ENCODE results near the gene IVD.

The IVD gene

DNA sequence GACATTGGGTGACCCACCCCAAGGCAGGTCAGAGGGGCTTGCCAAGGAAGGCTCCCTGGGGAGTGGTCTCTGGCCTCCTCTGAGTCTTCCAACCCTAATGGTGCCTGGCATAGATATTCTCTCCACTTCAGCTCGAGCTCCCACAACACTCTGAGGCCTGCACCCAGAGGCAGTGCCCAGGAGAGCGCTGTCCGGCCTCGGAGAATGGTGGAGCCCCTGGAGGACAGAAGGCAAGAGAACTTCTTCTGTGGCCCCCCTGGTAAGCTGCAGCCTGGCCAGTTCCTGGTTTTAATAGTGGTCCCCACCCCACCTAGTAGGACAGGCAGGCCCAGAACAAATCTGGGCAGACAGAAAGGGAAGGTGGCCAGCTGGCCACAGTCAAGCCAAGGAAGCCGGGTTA, 40.6 kb upstream of the IVD start:
- WGBS, 2 experiments: 94% methylated on average over 5 of the region's 5 CpGs

DNA sequence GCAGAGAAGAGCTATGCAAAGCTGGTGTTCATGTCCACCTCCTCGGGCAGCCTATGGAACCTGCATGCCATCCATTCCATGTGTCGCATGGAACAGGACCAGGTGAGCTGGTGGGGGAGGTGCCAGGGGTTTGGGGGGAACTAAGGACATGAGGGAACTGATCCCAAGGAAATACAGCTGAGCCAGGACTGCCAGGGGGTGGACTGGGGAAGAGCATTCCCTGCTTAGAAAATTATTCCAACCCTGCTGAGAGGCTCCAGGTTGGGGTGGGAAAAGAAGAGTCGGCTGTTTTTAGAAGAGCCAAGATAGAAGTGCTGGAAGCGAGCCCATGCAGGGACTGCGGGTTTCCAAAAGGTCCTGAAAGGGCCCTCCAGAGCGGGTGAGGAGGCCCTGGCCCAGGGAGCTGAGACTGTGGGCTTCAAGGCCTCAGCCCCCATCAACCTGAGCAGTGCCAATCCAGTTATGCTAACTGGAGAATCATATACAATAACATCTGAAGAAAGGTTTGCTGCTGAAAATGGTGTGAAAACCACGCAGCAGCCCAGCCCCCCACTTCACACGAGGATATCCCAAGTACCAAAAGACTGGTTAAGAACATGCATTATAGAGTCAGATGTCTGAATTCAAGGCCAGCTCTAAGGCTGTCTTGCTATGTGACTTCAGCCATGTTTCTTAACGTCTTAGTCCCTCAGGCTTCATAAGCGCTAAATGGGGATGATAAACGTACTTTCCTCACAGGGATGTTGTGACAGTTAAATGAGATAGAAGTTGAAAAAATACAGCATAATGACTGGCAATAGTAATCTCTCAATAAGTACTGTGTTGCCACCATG, 39.8 kb upstream of the IVD start:
- Histone ChIP-seq H3K9me3 (ENCODE audit: control insufficient read depth, low read length) (no peaks in the 10 kb centered on the region), H3K27ac (ENCODE audit: insufficient read depth, low read depth, low read length, poor library complexity, severe bottlenecking) (no peak overlapping the region), H3K27me3 (ENCODE audit: control insufficient read depth, insufficient read depth, low read length, poor library complexity, severe bottlenecking) (peaks cover 50% of the 10 kb centered on the region), H3K4me3 (ENCODE audit: insufficient read depth, low read depth, low read length) (no peak overlapping the region), H3K4me1 (ENCODE audit: control insufficient read depth, insufficient read depth, low read length) (no peaks in the 10 kb centered on the region), H3K36me3 (ENCODE audit: control insufficient read depth, insufficient read depth, low read length) (no peaks in the 10 kb centered on the region)
- 88 to 91% methylated on average over 11 of the region's 11 CpGs for WGBS, 2 experiments

More for the DNA sequence above, 40.6 kb upstream of the IVD start:
- H3K4me1 ChIP-seq (ENCODE audit: control insufficient read depth, insufficient read depth, low read length): no peaks in the 10 kb centered on the region
- H3K4me3 ChIP-seq (ENCODE audit: insufficient read depth, low read depth, low read length): no peak overlapping the region
- H3K27ac ChIP-seq (ENCODE audit: insufficient read depth, low read depth, low read length, poor library complexity, severe bottlenecking): no peak overlapping the region
- no peaks in the 10 kb centered on the region for H3K36me3 ChIP-seq (ENCODE audit: control insufficient read depth, insufficient read depth, low read length)
- peaks cover 56% of the 10 kb centered on the region for H3K27me3 ChIP-seq (ENCODE audit: control insufficient read depth, insufficient read depth, low read length, poor library complexity, severe bottlenecking)
- H3K9me3 ChIP-seq (ENCODE audit: control insufficient read depth, low read length): no peaks in the 10 kb centered on the region

DNA sequence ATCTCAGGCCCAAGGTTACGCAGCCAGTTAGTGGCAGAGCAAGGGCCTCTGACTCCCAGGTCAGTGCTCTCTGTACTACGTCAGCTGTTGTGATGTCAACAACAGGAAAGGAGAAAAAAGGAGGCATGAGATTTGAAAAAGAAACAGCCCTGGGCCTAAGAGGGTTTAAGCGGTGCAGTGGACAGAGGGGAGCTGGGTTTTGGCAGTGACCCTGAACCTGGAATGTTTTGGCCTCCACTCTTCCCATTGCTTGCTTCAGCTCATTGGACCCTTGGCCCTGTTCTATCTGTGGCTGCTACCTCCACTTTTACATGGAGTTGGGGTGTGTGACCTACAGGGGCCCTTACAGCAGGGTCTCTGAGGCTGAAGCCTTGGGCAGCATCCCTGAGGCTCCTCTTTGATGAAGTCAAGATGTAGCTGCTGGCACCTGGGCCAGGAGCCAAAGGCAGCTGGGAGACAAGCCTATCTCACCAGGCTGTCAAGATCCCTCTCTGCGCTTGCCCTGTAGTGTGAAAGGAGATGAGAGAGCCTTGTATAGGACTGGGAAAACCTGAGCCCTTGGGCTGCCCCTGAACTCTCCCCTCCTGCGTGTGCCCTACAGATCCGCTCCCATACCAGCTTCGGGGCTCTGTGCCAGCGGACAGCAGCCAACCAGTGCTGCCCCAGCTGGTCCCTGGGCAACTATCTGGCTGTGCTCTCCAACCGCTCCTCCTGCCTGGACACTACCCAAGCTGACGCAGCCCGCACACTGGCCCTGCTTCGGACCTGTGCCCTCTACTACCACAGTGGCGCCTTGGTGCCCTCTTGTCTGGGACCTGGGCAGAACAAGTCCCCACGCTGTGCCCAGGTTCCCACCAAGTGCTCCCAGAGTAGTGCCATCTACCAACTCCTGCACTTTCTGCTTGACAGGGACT, 38.9 kb upstream of the IVD start:
- Histone ChIP-seq H3K27me3 (ENCODE audit: control insufficient read depth, insufficient read depth, low read length, poor library complexity, severe bottlenecking) (peaks cover 46% of the 10 kb centered on the region), H3K27ac (ENCODE audit: insufficient read depth, low read depth, low read length, poor library complexity, severe bottlenecking) (no peak overlapping the region), H3K4me3 (ENCODE audit: insufficient read depth, low read depth, low read length) (no peak overlapping the region), H3K9me3 (ENCODE audit: control insufficient read depth, low read length) (no peaks in the 10 kb centered on the region), H3K4me1 (ENCODE audit: control insufficient read depth, insufficient read depth, low read length) (no peaks in the 10 kb centered on the region), H3K36me3 (ENCODE audit: control insufficient read depth, insufficient read depth, low read length) (no peaks in the 10 kb centered on the region)
- WGBS, 2 experiments: 95% methylated on average over 14 of the region's 14 CpGs

DNA sequence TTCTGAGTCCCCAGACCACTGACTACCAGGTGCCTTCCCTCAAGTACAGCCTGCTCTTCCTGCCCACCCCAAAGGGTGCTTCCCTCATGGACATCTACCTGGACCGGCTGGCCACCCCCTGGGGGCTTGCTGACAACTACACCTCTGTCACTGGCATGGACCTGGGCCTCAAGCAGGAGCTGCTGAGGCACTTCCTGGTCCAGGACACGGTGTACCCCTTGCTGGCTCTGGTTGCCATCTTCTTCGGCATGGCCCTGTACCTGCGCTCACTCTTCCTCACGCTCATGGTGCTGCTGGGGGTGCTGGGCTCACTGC, 38.3 kb upstream of the IVD start:
- Histone ChIP-seq H3K4me1 (ENCODE audit: control insufficient read depth, insufficient read depth, low read length) (no peaks in the 10 kb centered on the region), H3K9me3 (ENCODE audit: control insufficient read depth, low read length) (no peaks in the 10 kb centered on the region), H3K4me3 (ENCODE audit: insufficient read depth, low read depth, low read length) (no peak overlapping the region), H3K36me3 (ENCODE audit: control insufficient read depth, insufficient read depth, low read length) (no peaks in the 10 kb centered on the region), H3K27me3 (ENCODE audit: control insufficient read depth, insufficient read depth, low read length, poor library complexity, severe bottlenecking) (peaks cover 46% of the 10 kb centered on the region), H3K27ac (ENCODE audit: insufficient read depth, low read depth, low read length, poor library complexity, severe bottlenecking) (no peak overlapping the region)
- WGBS, 2 experiments: 88 to 91% methylated on average over 5 of the region's 5 CpGs

DNA sequence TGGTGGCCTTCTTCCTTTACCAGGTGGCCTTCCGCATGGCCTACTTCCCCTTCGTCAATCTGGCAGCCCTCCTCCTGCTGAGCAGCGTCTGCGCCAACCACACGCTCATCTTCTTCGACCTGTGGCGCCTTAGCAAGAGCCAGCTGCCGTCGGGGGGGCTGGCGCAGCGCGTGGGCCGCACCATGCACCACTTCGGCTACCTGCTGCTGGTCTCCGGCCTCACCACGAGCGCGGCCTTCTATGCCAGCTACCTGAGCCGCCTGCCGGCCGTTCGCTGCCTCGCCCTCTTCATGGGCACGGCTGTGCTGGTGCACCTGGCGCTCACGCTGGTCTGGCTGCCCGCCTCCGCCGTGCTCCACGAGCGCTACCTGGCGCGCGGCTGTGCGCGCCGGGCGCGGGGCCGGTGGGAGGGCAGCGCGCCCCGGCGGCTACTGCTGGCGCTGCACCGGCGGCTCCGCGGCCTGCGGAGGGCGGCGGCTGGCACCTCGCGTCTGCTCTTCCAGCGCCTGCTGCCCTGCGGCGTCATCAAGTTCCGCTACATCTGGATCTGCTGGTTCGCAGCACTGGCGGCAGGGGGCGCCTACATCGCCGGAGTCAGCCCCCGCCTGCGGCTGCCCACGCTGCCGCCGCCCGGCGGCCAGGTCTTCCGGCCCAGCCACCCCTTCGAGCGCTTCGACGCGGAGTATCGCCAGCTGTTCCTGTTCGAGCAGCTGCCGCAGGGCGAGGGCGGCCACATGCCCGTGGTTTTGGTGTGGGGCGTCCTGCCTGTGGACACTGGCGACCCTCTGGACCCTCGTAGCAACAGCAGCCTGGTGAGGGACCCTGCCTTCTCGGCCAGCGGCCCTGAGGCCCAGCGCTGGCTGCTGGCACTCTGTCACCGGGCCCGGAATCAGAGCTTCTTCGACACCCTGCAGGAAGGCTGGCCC, 37.6 kb upstream of the IVD start:
- peaks cover 46% of the 10 kb centered on the region for H3K27me3 ChIP-seq (ENCODE audit: control insufficient read depth, insufficient read depth, low read length, poor library complexity, severe bottlenecking)
- 26 to 27% methylated on average over 91 of the region's 91 CpGs for WGBS, 2 experiments
- H3K36me3 ChIP-seq (ENCODE audit: control insufficient read depth, insufficient read depth, low read length): no peaks in the 10 kb centered on the region
- H3K4me3 ChIP-seq (ENCODE audit: insufficient read depth, low read depth, low read length): peak overlapping the region; percentile 17
- no peaks in the 10 kb centered on the region for H3K4me1 ChIP-seq (ENCODE audit: control insufficient read depth, insufficient read depth, low read length)
- H3K27ac ChIP-seq (ENCODE audit: insufficient read depth, low read depth, low read length, poor library complexity, severe bottlenecking): no peak overlapping the region
- H3K9me3 ChIP-seq (ENCODE audit: control insufficient read depth, low read length): no peaks in the 10 kb centered on the region

DNA sequence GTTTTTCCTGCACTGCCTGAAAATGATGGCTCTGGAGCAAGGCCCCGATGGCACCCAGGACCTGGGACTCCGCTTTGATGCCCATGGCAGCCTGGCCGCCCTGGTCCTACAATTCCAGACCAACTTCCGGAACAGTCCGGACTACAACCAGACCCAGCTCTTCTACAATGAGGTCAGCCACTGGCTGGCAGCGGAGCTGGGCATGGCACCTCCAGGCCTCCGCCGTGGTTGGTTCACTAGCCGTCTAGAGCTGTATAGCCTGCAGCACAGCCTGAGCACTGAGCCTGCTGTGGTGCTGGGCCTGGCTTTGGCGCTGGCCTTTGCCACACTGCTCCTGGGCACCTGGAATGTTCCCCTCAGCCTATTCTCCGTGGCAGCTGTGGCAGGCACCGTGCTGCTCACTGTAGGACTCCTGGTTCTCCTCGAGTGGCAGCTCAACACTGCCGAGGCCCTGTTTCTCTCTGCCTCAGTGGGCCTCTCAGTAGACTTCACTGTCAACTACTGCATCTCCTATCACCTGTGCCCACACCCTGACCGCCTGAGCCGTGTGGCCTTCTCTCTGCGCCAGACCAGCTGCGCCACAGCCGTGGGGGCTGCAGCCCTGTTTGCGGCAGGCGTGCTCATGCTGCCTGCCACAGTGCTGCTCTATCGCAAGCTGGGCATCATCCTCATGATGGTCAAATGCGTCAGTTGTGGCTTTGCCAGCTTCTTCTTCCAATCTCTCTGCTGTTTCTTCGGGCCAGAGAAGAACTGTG, 36.7 kb upstream of the IVD start:
- H3K27ac ChIP-seq (ENCODE audit: insufficient read depth, low read depth, low read length, poor library complexity, severe bottlenecking): no peak overlapping the region
- H3K9me3 ChIP-seq (ENCODE audit: control insufficient read depth, low read length): no peaks in the 10 kb centered on the region
- WGBS, 2 experiments: 95% methylated on average over 24 of the region's 24 CpGs
- H3K4me3 ChIP-seq (ENCODE audit: insufficient read depth, low read depth, low read length): no peak overlapping the region
- peaks cover 46% of the 10 kb centered on the region for H3K27me3 ChIP-seq (ENCODE audit: control insufficient read depth, insufficient read depth, low read length, poor library complexity, severe bottlenecking)
- H3K36me3 ChIP-seq (ENCODE audit: control insufficient read depth, insufficient read depth, low read length): no peaks in the 10 kb centered on the region
- H3K4me1 ChIP-seq (ENCODE audit: control insufficient read depth, insufficient read depth, low read length): no peaks in the 10 kb centered on the region

DNA sequence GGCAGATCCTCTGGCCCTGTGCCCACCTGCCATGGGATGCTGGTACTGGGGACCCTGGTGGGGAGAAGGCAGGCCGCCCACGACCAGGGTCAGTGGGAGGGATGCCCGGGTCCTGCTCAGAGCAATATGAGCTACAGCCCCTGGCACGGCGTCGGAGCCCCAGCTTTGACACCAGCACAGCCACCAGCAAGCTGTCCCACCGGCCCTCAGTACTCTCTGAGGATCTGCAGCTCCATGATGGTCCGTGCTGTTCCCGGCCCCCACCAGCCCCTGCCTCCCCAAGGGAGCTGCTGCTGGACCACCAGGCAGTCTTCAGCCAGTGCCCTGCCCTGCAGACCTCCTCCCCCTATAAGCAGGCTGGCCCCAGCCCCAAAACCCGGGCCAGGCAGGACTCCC, 36.1 kb upstream of the IVD start:
- Histone ChIP-seq H3K36me3 (ENCODE audit: control insufficient read depth, insufficient read depth, low read length) (no peaks in the 10 kb centered on the region), H3K4me1 (ENCODE audit: control insufficient read depth, insufficient read depth, low read length) (no peaks in the 10 kb centered on the region), H3K27me3 (ENCODE audit: control insufficient read depth, insufficient read depth, low read length, poor library complexity, severe bottlenecking) (peaks cover 46% of the 10 kb centered on the region), H3K27ac (ENCODE audit: insufficient read depth, low read depth, low read length, poor library complexity, severe bottlenecking) (no peak overlapping the region), H3K9me3 (ENCODE audit: control insufficient read depth, low read length) (no peaks in the 10 kb centered on the region), H3K4me3 (ENCODE audit: insufficient read depth, low read depth, low read length) (no peak overlapping the region)
- 92 to 95% methylated on average over 10 of the region's 10 CpGs for WGBS, 2 experiments

DNA sequence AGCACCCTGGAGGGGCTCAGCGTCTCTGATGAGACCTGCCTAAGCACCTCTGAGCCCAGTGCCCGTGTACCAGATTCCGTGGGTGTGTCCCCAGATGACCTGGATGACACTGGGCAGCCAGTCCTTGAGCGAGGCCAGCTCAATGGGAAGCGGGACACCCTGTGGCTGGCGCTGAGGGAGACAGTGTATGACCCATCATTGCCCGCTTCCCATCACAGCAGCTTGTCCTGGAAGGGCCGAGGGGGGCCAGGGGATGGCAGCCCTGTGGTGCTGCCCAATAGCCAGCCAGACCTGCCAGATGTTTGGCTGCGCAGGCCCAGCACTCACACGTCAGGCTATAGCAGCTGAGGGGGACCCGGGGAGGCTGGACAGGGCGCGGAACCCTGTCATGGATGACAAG, 35.6 kb upstream of the IVD start:
- WGBS, 2 experiments: 93 to 94% methylated on average over 13 of the region's 13 CpGs
- no peak overlapping the region for H3K27ac ChIP-seq (ENCODE audit: insufficient read depth, low read depth, low read length, poor library complexity, severe bottlenecking)
- H3K9me3 ChIP-seq (ENCODE audit: control insufficient read depth, low read length): no peaks in the 10 kb centered on the region
- H3K36me3 ChIP-seq (ENCODE audit: control insufficient read depth, insufficient read depth, low read length): no peaks in the 10 kb centered on the region
- H3K4me3 ChIP-seq (ENCODE audit: insufficient read depth, low read depth, low read length): no peak overlapping the region
- no peaks in the 10 kb centered on the region for H3K4me1 ChIP-seq (ENCODE audit: control insufficient read depth, insufficient read depth, low read length)
- H3K27me3 ChIP-seq (ENCODE audit: control insufficient read depth, insufficient read depth, low read length, poor library complexity, severe bottlenecking): peaks cover 44% of the 10 kb centered on the region

DNA sequence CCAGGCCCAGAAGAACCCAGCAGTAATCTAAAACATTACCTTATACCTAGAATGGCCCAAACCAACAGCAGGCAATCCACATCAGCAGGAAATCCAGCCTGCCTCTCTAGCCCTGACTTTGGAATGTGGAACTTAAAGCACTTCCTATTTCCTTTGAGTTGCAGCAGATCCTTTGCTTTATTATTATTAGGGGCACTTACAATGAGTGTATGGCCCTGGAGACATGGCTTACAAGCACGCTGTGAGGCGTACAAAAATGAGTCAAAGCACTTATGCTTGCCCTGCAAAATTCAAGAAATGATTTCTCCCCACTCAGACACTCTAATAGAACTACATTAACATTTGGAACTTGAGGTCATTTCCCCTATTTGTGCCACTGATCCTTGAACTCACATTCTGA, 32.6 kb upstream of the IVD start:
- Histone ChIP-seq H3K27ac (ENCODE audit: insufficient read depth, low read depth, low read length, poor library complexity, severe bottlenecking) (no peak overlapping the region), H3K27me3 (ENCODE audit: control insufficient read depth, insufficient read depth, low read length, poor library complexity, severe bottlenecking) (peaks cover 18% of the 10 kb centered on the region), H3K36me3 (ENCODE audit: control insufficient read depth, insufficient read depth, low read length) (no peaks in the 10 kb centered on the region), H3K4me3 (ENCODE audit: insufficient read depth, low read depth, low read length) (no peak overlapping the region), H3K9me3 (ENCODE audit: control insufficient read depth, low read length) (no peaks in the 10 kb centered on the region), H3K4me1 (ENCODE audit: control insufficient read depth, insufficient read depth, low read length) (no peaks in the 10 kb centered on the region)
- 58 to 63% methylated on average over 2 of the region's 2 CpGs for WGBS, 2 experiments

Measured in ectodermal cell (in vitro differentiated cells).